HG03135 (cell line): ENCODE data around the gene HDAC2.
"Not testable (repeated sequence)": the region's sequence is repeated elsewhere in the genome, so short reads cannot be mapped to it uniquely, and the experiment has no call there.

Experiments used
- ATAC-seq: cut with Tn5 transposase; IDR thresholded peaks from one replicate; pipeline ENCODE4 v1.9.1; 2021; ENCODE audit warnings: mild to moderate bottlenecking, moderate library complexity; ENCODE audit not compliant: unreplicated experiment

HDAC2 gene

DNA sequence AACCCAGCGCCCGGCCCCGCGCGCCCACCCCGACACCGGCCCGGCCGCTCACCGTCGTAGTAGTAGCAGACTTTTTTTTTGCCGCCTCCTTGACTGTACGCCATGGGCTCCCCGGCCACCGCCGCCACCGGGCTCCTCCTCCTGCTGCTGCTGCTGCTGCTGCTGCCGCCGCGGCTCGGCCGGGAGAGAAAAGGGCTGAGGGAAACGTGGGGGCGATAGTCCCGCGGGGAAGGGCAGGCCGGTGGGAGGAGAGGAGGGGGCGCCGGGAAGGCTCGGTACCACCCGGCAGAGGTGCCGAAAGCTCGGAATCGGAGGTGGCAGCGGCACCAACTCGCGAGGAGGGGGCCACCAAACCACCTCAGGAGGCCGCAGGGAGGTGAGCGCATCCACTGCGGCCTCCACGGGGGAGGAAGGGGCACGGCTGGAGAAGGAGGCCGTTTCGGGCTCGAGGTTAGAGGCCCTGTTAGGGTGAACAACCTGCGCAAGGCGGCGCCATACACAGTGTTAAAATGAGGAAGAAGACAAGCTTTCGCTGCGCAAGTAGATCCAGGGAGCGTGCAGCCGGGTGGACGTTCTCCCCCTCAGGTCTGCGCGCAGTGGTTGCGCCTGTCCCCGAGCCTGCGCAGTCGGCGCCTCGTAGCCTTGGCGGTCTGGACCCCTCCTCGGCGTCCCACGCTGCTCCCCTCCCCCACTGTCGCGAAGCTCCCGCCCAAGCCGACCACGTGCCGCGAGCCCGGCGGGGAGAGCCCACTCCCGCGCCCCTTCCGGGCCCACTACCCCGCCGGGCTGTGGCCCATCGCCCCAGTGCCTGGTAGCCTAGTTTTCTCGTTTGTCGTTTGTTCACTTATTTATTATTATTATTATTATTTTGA is at the start of gene HDAC2:
HDAC2 (minus strand) TSS at position 344 of the 872 bp plus-strand sequence; CDS start at position 104, 240 bp downstream.
- peak; percentile 86 for ATAC-seq

DNA sequence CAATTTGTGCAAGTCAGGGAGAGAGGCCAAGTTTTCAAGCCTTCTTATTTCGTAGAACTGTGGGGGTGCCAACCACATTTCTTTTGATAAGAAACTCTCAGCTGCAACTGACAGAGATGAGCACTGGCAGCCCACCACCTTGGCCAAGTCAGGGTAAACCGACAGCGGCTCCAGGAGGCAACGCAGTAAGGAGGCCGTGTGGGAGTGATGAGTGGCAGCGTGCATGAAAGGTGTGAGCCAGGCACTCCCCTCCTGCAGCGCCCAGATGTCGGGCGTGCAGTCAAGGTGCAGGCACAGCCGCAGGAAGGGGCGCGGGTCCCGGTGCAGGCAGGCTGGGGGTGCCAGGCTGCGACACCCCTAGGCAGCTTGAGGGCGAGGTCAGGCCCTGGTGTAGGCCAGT is 49.2 kb upstream of the HDAC2 start:
- ATAC-seq = no peak

- ATAC-seq = not testable (repeated sequence)
Observed at GRCh38 chr6:114017146-114017545, 46.2 kb upstream of the HDAC2 start.

- not testable (repeated sequence) for ATAC-seq
Observed at GRCh38 chr6:114014106-114014505, 43.2 kb upstream of the HDAC2 start.

- not testable (repeated sequence) for ATAC-seq
Observed at GRCh38 chr6:114011486-114011885, 40.5 kb upstream of the HDAC2 start.

DNA sequence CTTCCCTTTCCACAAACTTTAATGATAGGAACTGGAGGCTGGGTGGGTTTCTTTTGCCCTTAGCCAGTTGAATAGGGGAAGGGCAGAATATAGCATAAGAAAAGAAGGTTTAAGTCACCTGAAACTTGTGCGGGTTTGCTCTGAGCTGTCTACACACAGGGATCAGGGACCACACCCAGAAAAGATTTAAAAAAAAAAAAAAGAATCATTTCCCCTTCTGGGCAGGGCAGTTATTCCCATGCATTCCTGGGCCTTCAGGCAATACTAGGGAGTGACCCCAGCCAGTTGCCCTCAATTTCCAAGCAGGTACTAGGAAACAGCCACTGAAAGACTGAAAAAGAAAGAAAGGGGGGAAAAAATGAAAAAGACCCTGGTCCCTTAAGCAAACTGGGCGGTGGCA is 39.6 kb upstream of the HDAC2 start:
- ATAC-seq = no peak

- ATAC-seq = no peak
Observed at GRCh38 chr6:114009192-114009591, 38.2 kb upstream of the HDAC2 start.

- no peak for ATAC-seq
Observed at GRCh38 chr6:114008331-114008730, 37.4 kb upstream of the HDAC2 start.

DNA sequence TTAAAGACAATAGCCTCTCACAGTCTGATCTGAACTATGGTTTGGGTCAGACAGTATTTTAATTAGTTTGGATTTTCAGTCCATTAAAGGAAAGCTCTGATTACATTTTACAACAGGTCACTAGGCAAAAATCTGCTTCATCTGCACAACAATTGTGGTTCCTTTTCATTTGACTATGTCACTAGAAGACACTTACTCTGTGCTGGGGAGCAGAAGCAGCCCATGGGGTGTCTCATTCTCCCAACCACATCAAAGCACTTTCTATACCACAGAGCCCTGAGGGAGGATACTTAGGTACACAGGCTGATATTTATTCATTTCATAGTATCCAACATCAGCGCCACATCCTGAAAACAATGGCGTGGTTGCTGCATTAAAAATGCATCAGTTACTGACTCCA is 36.6 kb upstream of the HDAC2 start:
- no peak for ATAC-seq

GRCh38 chr6:114001354-114001753 is 30.4 kb upstream of the HDAC2 start:
- ATAC-seq = no peak

DNA sequence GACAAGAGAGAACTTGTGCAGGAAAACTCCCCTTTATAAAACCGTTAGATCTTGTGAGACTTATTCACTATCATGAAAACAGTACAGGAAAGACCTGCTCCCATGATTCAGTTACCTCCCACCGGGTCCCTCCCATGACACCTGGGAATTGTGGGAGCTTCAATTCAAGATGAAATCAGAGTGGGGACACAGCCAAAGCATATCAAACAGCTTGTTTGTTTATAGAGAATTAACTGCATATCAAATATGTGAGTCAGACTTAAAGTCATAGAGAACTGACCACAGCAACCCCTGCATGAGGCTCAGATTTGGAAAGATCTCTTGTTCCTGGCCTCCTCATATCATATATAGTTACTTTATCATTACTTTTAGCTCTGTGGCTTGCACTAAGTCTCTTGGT is 29.1 kb upstream of the HDAC2 start:
- no peak for ATAC-seq

GRCh38 chr6:113999284-113999683 is 28.3 kb upstream of the HDAC2 start:
- ATAC-seq = no peak

DNA sequence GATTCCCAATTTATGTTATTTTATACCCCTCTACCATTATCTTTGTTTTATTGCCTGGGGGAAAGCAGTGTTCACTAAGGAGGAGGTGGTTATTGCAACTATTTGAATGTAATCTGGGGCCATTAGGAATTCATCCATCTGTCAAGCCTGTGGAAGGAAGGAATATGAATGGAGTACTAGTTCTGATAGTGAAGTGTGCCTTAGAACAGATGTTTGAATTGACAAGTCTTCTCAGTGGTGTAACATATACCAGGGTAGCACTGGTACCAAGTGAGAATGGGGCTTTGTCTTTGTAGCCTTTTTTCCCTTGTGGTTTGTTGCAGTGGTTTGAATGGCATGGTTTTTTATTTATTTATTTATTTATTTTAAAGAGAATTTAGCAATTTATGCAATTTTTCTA is 27.9 kb upstream of the HDAC2 start:
- ATAC-seq = no peak

GRCh38 chr6:113997116-113997515 is 26.2 kb upstream of the HDAC2 start:
- ATAC-seq = no peak

- no peak for ATAC-seq
Observed at GRCh38 chr6:113995634-113996033, 24.7 kb upstream of the HDAC2 start.

DNA sequence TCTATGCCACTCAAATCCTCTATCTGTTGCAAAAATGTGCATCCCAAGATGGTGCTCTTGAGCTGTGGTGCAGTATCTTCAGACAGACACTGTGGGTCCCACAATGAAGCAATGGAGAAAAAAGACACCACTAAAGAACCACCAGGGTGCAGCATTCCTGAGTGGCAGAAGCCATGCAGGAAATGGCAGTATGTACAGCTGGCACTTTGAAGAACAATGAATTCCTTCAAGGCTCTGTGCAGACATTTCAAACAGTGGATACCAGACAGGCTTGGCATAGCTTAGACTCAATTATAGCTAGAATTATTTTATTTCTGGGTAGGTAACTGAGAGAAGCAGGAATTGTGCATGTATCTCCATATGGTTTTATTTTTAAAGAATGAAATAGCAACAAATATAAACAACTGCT is 24.0 kb upstream of the HDAC2 start:
- peak; percentile 93 for ATAC-seq

- ATAC-seq = no peak
Observed at GRCh38 chr6:113989675-113990074, 18.7 kb upstream of the HDAC2 start.

DNA sequence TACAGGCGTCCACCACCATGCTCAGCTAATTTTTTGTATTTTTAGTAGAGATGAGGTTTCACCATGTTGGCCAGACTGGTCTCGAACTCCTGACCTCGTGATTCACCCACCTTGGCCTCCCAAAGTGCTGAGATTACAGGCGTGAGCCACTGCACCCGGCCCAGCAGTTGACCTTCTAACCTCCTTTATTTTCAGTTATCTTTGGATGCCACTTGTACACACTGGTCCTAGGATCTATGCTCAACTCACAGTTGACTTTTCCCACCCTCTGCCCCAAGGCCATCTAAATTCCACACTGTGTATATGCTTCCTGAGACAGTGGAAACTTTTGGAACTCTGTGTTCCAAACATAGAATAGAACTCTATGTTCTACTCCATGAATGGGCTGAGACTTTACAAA is 11.7 kb upstream of the HDAC2 start:
- not testable (repeated sequence) for ATAC-seq

DNA sequence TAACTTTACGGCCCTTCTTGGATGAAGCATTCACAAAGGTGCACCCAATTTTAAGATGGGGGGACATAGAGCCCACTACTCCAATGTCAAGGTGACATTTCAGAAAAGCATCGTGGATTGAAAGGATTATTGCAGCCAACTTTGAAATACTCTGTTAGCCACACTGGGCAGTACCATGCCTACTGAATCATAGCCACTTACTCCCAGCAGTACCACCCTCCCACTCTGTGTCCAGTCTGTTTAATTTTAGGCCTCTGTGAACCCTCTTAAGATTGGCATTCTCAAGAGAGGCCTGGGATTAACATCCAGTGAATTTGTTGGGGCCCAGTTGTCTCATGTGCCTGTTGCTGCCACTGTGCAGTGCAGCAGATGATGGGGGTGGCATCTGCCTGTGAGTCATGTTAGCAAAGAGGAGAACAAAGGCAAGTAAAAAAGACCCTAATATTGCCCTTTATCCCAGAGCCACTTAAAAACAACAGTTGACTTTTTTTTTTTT is 11.2 kb upstream of the HDAC2 start:
- no peak for ATAC-seq

- peak; percentile 83 for ATAC-seq
Observed at GRCh38 chr6:113980937-113981554, 10.1 kb upstream of the HDAC2 start.

- peak; percentile 54 for ATAC-seq
Observed at GRCh38 chr6:113979937-113980336, 9.0 kb upstream of the HDAC2 start.

- no peak for ATAC-seq
Observed at GRCh38 chr6:113978084-113978675, 7.2 kb upstream of the HDAC2 start.
